PC-3 (cell line): ENCODE results near the gene TNFRSF17. TPM values are rescaled to one million over a fixed set of nuclear protein-coding genes. Genes with fewer than 3 reads are reported as not detected.

ENCODE experiments used
- ATAC-seq: fragments of 200-7000 bp; cut with Tn5 transposase; 2 replicates; pipeline ENCODE4 v1.9.1; 2020; ENCODE audit warnings: mild to moderate bottlenecking, moderate library complexity
- BruUV-seq: library from RNA; stranded (reverse); fragments of 400-500 nt; replicated peaks from 2 replicates; lab custom pipeline; 2021; lab: Mats Ljungman, UMichigan
- CTCF ChIA-PET: fragments of 300-600 bp; sonication (Branson Sonifier 250); formaldehyde crosslinking; loops from one replicate; lab custom pipeline; 2022; ENCODE audit warnings: antibody characterized with exemption; lab: Charles Lee
- POLR2A ChIA-PET: fragments of 300-600 bp; sonication (Branson Sonifier 250); formaldehyde crosslinking; loops from one replicate; lab custom pipeline; 2022; ENCODE audit warnings: antibody characterized with exemption; ENCODE audit not compliant: unreplicated experiment; lab: Charles Lee
- DNase-seq: peaks from one replicate; pipeline ENCODE4 v3.0.0-alpha.2; 2015
- H2AFZ ChIP-seq: fragments of 300-600 bp; sonication (generic); 2 replicates; pipeline ENCODE4 v1.6.0; 2016; ENCODE audit warnings: antibody characterized with exemption, low read length
- H3F3A ChIP-seq: fragments of 300-600 bp; sonication (generic); one replicate; pipeline ENCODE4 v1.6.0; 2017; ENCODE audit warnings: antibody characterized with exemption, low read length, control low read depth, mild to moderate bottlenecking; ENCODE audit not compliant: unreplicated experiment
- H3K27ac ChIP-seq: fragments of 300-600 bp; sonication (generic); 2 replicates; pipeline ENCODE4 v1.5.1; 2016; ENCODE audit warnings: mild to moderate bottlenecking, low read length
- H3K27me3 ChIP-seq: fragments of 300-600 bp; sonication (generic); 2 replicates; pipeline ENCODE4 v1.6.1; 2016; ENCODE audit warnings: low read length, mixed read lengths
- H3K36me3 ChIP-seq: fragments of 300-600 bp; sonication (generic); 2 replicates; pipeline ENCODE4 v1.6.1; 2016; ENCODE audit warnings: low read depth, mixed run types, low read length, mixed read lengths
- H3K4me1 ChIP-seq: fragments of 300-600 bp; sonication (generic); 2 replicates; pipeline ENCODE4 v1.5.1; 2016; ENCODE audit warnings: low read length; ENCODE audit not compliant: insufficient read depth
- H3K4me2 ChIP-seq: fragments of 300-600 bp; sonication (generic); 2 replicates; pipeline ENCODE4 v1.6.0; 2016; ENCODE audit warnings: low read length
- H3K4me3 ChIP-seq: fragments of 300-600 bp; sonication (generic); 2 replicates; pipeline ENCODE4 v1.5.1; 2016; ENCODE audit warnings: mild to moderate bottlenecking, low read length, mixed read lengths
- H3K79me2 ChIP-seq: fragments of 300-600 bp; sonication (generic); 2 replicates; pipeline ENCODE4 v1.6.1; 2017; ENCODE audit warnings: low read length, mixed read lengths
- H3K9ac ChIP-seq: fragments of 300-600 bp; sonication (generic); 2 replicates; pipeline ENCODE4 v1.6.0; 2016; ENCODE audit warnings: mild to moderate bottlenecking, low read length
- H3K9me2 ChIP-seq: fragments of 300-600 bp; sonication (generic); replicated peaks from 2 replicates; pipeline ENCODE4 v1.6.1; 2016; ENCODE audit warnings: mixed run types, low read length, mixed read lengths
- H3K9me3 ChIP-seq: fragments of 300-600 bp; sonication (generic); 2 replicates; pipeline ENCODE4 v1.6.1; 2016; ENCODE audit warnings: low read length, mixed read lengths
- H4K20me1 ChIP-seq: fragments of 300-600 bp; sonication (generic); 2 replicates; pipeline ENCODE4 v1.6.1; 2016; ENCODE audit warnings: low read length, mixed read lengths
- CTCF ChIP-seq: fragments of 300-600 bp; sonication (generic); conservative IDR thresholded peaks from 2 replicates; pipeline ENCODE4 v1.5.1; 2017; ENCODE audit warnings: antibody characterized with exemption, low read depth, mild to moderate bottlenecking, low read length
- EZH2 ChIP-seq: fragments of 300-600 bp; sonication (generic); IDR thresholded peaks from one replicate; pipeline ENCODE4 v1.6.1; 2017; ENCODE audit warnings: antibody characterized with exemption, mild to moderate bottlenecking, low read length; ENCODE audit not compliant: unreplicated experiment
- EZH2phosphoT487 ChIP-seq: fragments of 300-600 bp; sonication (generic); IDR thresholded peaks from 2 replicates; pipeline ENCODE4 v1.6.1; 2018; ENCODE audit warnings: mild to moderate bottlenecking, antibody characterized with exemption, low read length, borderline replicate concordance
- intact Hi-C: fragments of 100-400 bp; cut with micrococcal nuclease; formaldehyde crosslinking; loops from 2 replicates; pipeline ENCODE4 v1.9.0; 2023
- total RNA-seq: library from RNA; depleted of rRNA; stranded (reverse); fragments of >200 nt; gene quantifications from 2 replicates; pipeline ENCODE4 v1.2.3, GENCODE V29; 2014

Gene TNFRSF17
- total RNA-seq, 1 experiment from 2014 or later: not detected

- Histone ChIP-seq H3K27me3 (no peaks in the 10 kb centered on the region), H3K9ac (no peak overlapping the region), H4K20me1 (no peaks in the 10 kb centered on the region), H3K79me2 (no peaks in the 10 kb centered on the region), H2AFZ (no peak overlapping the region), H3K27ac (no peak overlapping the region), H3K4me1 (no peaks in the 10 kb centered on the region), H3K9me2 (no peaks in the 10 kb centered on the region), H3K4me3 (no peak overlapping the region), H3K4me2 (no peak overlapping the region), H3K9me3 (no peaks in the 10 kb centered on the region), H3K36me3 (no peaks in the 10 kb centered on the region), H3F3A (no peaks in the 10 kb centered on the region)
- no TSS peak for BruUV-seq
- intact Hi-C loops: no loop called here
- ChIA-PET POLR2A (no interaction called here), CTCF (no interaction called here)
- DNase-seq: no peak
- TF ChIP-seq EZH2: no peak
- no peak for TF ChIP-seq CTCF
- no peak for TF ChIP-seq EZH2phosphoT487
- ATAC-seq: no peak
Observed at GRCh38 chr16:11996433-11997330, 31.7 kb downstream of the TNFRSF17 start.

GRCh38 chr16:12000032-12000431 is 35.0 kb downstream of the TNFRSF17 start:
- Histone ChIP-seq H3F3A (no peaks in the 10 kb centered on the region), H4K20me1 (no peaks in the 10 kb centered on the region), H3K9ac (no peak overlapping the region), H3K9me3 (no peaks in the 10 kb centered on the region), H3K36me3 (no peaks in the 10 kb centered on the region), H3K4me2 (no peak overlapping the region), H3K4me1 (no peaks in the 10 kb centered on the region), H3K79me2 (no peaks in the 10 kb centered on the region), H2AFZ (no peak overlapping the region), H3K9me2 (no peaks in the 10 kb centered on the region), H3K27ac (no peak overlapping the region), H3K4me3 (no peak overlapping the region), H3K27me3 (no peaks in the 10 kb centered on the region)
- ATAC-seq (no peak), DNase-seq (no peak)
- TF ChIP-seq EZH2: no peak
- no peak for TF ChIP-seq EZH2phosphoT487
- TF ChIP-seq CTCF: no peak
- BruUV-seq: no TSS peak
- ChIA-PET POLR2A (no interaction called here), CTCF (no interaction called here)
- intact Hi-C loops: no loop called here

- TF ChIP-seq EZH2phosphoT487 (no peak), EZH2 (no peak), CTCF (no peak)
- BruUV-seq: no TSS peak
- no peak overlapping the region for H3K9ac ChIP-seq
- no peak overlapping the region for H3K4me2 ChIP-seq
- no peaks in the 10 kb centered on the region for H3K9me2 ChIP-seq
- H3K36me3 ChIP-seq: no peaks in the 10 kb centered on the region
- ChIA-PET POLR2A (no interaction called here), CTCF (no interaction called here)
- no peaks in the 10 kb centered on the region for H4K20me1 ChIP-seq
- H3K4me3 ChIP-seq: no peak overlapping the region
- no peak for DNase-seq
- H3K4me1 ChIP-seq: no peaks in the 10 kb centered on the region
- no peak overlapping the region for H3K27ac ChIP-seq
- H2AFZ ChIP-seq: no peak overlapping the region
- intact Hi-C loops: no loop called here
- no peaks in the 10 kb centered on the region for H3K79me2 ChIP-seq
- no peaks in the 10 kb centered on the region for H3K9me3 ChIP-seq
- H3F3A ChIP-seq: no peaks in the 10 kb centered on the region
- H3K27me3 ChIP-seq: no peaks in the 10 kb centered on the region
- no peak for ATAC-seq
Observed at GRCh38 chr16:12002447-12003006, 37.5 kb downstream of the TNFRSF17 start.
